CD4-positive, alpha-beta T cell (primary cell): ENCODE measurements around the gene INSR. TPM values are rescaled to one million over a fixed set of nuclear protein-coding genes. Genes with fewer than 3 reads are reported as not detected.

Experiments
- ATAC-seq: fragments of 200-7000 bp; cut with Tn5 transposase; one replicate; pipeline ENCODE4 v1.10.0; 2022; ENCODE audit warnings: mild to moderate bottlenecking; ENCODE audit not compliant: poor library complexity
- CTCF ChIA-PET: fragments of 350-600 bp; sonication (Branson Sonifier 250); formaldehyde crosslinking; loops from one replicate; lab custom pipeline; 2021; ENCODE audit warnings: antibody characterized with exemption, inconsistent platforms; lab: Charles Lee
- POLR2A ChIA-PET: fragments of 350-600 bp; sonication (Branson Sonifier 250); formaldehyde crosslinking; loops from one replicate; lab custom pipeline; 2021; ENCODE audit warnings: antibody characterized with exemption, inconsistent platforms; lab: Charles Lee
- DNase-seq, 14 experiments: peaks; one replicate each; pipeline ENCODE4 v3.0.0-alpha.2; 2013 to 2020; ENCODE audit warnings: mixed read lengths in 2 of 14
- H3K27ac ChIP-seq, 2 donors: one replicate each; pipeline versions ENCODE4 v1.5.1 to v1.7.0; 2013; ENCODE audit warnings: low read length in 2 of 2, low read depth in 1 of 2, mild to moderate bottlenecking in 1 of 2
- H3K27me3 ChIP-seq, 2 experiments: 1 replicate in 1 of 2; 2 replicates in 1 of 2; pipeline versions ENCODE4 v1.6.1 to v1.7.0; 2013; ENCODE audit warnings: low read length in 2 of 2, control low read depth in 1 of 2, mild to moderate bottlenecking in 1 of 2, moderate library complexity in 1 of 2; ENCODE audit not compliant: insufficient read depth in 2 of 2, control insufficient read depth in 1 of 2
- H3K36me3 ChIP-seq: one replicate; pipeline ENCODE4 v1.6.1; 2013; ENCODE audit warnings: low read length, control low read depth; ENCODE audit not compliant: insufficient read depth
- H3K4me1 ChIP-seq: one replicate; pipeline ENCODE4 v1.6.1; 2013; ENCODE audit warnings: low read length, control low read depth; ENCODE audit not compliant: insufficient read depth
- H3K4me3 ChIP-seq: one replicate; pipeline ENCODE4 v1.5.1; 2013; ENCODE audit warnings: mild to moderate bottlenecking, low read length, moderate library complexity
- H3K9me3 ChIP-seq, 2 experiments: 1 replicate in 1 of 2; 2 replicates in 1 of 2; pipeline versions ENCODE4 v1.6.1 to v1.7.0; 2013; ENCODE audit warnings: low read length in 2 of 2, mild to moderate bottlenecking in 2 of 2, control low read depth in 1 of 2, moderate library complexity in 1 of 2; ENCODE audit not compliant: control insufficient read depth in 1 of 2, insufficient read depth in 1 of 2
- H3K27ac Mint-ChIP-seq: one replicate; pipeline ENCODE4 v1.8.0; 2020; ENCODE audit warnings: mixed read lengths
- H3K27me3 Mint-ChIP-seq: one replicate; pipeline ENCODE4 v1.8.0; 2021; ENCODE audit warnings: mixed read lengths
- H3K36me3 Mint-ChIP-seq: one replicate; pipeline ENCODE4 v1.8.0; 2021; ENCODE audit warnings: low read depth, mixed read lengths
- H3K4me1 Mint-ChIP-seq: one replicate; pipeline ENCODE4 v1.8.0; 2021; ENCODE audit warnings: low read depth, mixed read lengths
- H3K4me3 Mint-ChIP-seq: one replicate; pipeline ENCODE4 v1.8.0; 2020; ENCODE audit warnings: mild to moderate bottlenecking, mixed read lengths
- H3K9me3 Mint-ChIP-seq: one replicate; pipeline ENCODE4 v1.8.0; 2020; ENCODE audit warnings: mixed read lengths
- CTCF ChIP-seq: fragments of 200-600 bp; IDR thresholded peaks from one replicate; pipeline ENCODE4 v1.8.0; 2022; ENCODE audit warnings: antibody characterized with exemption, mild to moderate bottlenecking
- intact Hi-C, 2 experiments: fragments of 100-400 bp; cut with DNase I in 1 of 2; cut with micrococcal nuclease in 1 of 2; formaldehyde crosslinking; loops; one replicate each; pipeline versions ENCODE4 v1.15.1 to v1.9.0; 2023 to 2025; cut with DNase I, micrococcal nuclease
- total RNA-seq, 174 experiments: library from RNA in 2 of 174; stranded (reverse) in 2 of 174; gene quantifications; one replicate each; pipeline ENCODE4 v1.2.3 and lab custom pipeline; 2021 to 2026

INSR gene
- total RNA-seq, 2 experiments from 2014 or later: 1.8 to 3.0 TPM

GRCh38 chr19:7130043-7130442, 164.2 kb downstream of the INSR start:
- no peak for DNase-seq
- H3K27me3 ChIP-seq: no peaks in the 10 kb centered on the region
- Mint-ChIP-seq H3K27me3 (no peaks in the 10 kb centered on the region), H3K4me1 (no peaks in the 10 kb centered on the region), H3K9me3 (peaks cover 2% of the 10 kb centered on the region), H3K4me3 (no peak overlapping the region), H3K36me3 (peaks cover 5% of the 10 kb centered on the region), H3K27ac (no peak overlapping the region)
- H3K9me3 ChIP-seq: peaks cover 11 to 17% of the 10 kb centered on the region in 2 experiments
- no peak overlapping the region for H3K4me3 ChIP-seq
- H3K36me3 ChIP-seq: no peaks in the 10 kb centered on the region
- CTCF ChIA-PET: no interaction called here
- intact Hi-C loops: no loop called here
- TF ChIP-seq CTCF: no peak
- POLR2A ChIA-PET: no interaction called here
- H3K4me1 ChIP-seq: no peaks in the 10 kb centered on the region
- no peak for ATAC-seq
- no peak overlapping the region for H3K27ac ChIP-seq

GRCh38 chr19:7126132-7126531, 168.1 kb downstream of the INSR start:
- POLR2A ChIA-PET: no interaction called here
- Mint-ChIP-seq H3K27me3 (no peaks in the 10 kb centered on the region), H3K36me3 (peaks cover 12% of the 10 kb centered on the region), H3K4me3 (no peak overlapping the region), H3K9me3 (peaks cover 5% of the 10 kb centered on the region), H3K27ac (no peak overlapping the region), H3K4me1 (no peaks in the 10 kb centered on the region)
- TF ChIP-seq CTCF: no peak
- Histone ChIP-seq H3K36me3 (no peaks in the 10 kb centered on the region), H3K4me1 (no peaks in the 10 kb centered on the region), H3K9me3 (peaks cover 11 to 18% of the 10 kb centered on the region in 2 experiments), H3K27ac (no peak overlapping the region), H3K4me3 (no peak overlapping the region), H3K27me3 (no peaks in the 10 kb centered on the region)
- intact Hi-C loops: no loop called here
- CTCF ChIA-PET: no interaction called here
- DNase-seq (no peak), ATAC-seq (no peak)

- Histone ChIP-seq H3K36me3 (no peaks in the 10 kb centered on the region), H3K27me3 (no peaks in the 10 kb centered on the region), H3K4me1 (no peaks in the 10 kb centered on the region), H3K27ac (no peak overlapping the region), H3K4me3 (no peak overlapping the region), H3K9me3 (peaks cover 11 to 18% of the 10 kb centered on the region in 2 experiments)
- Mint-ChIP-seq H3K27me3 (no peaks in the 10 kb centered on the region), H3K9me3 (peaks cover 5% of the 10 kb centered on the region), H3K36me3 (peaks cover 12% of the 10 kb centered on the region), H3K27ac (no peak overlapping the region), H3K4me3 (no peak overlapping the region), H3K4me1 (no peaks in the 10 kb centered on the region)
- ChIA-PET POLR2A (no interaction called here), CTCF (no interaction called here)
- ATAC-seq (no peak), DNase-seq (no peak)
- TF ChIP-seq CTCF: no peak
- intact Hi-C loops: no loop called here
Observed at GRCh38 chr19:7125221-7125620, 169.0 kb downstream of the INSR start.
